IMR-90 (cell line): ENCODE measurements around the gene CCDC50. TPM values are rescaled to one million over a fixed set of nuclear protein-coding genes. Genes with fewer than 3 reads are reported as not detected.

Experiments used
- ATAC-seq: fragments of 200-7000 bp; cut with Tn5 transposase; 2 replicates; pipeline ENCODE4 v1.9.1; 2020; ENCODE audit warnings: low read depth, mild to moderate bottlenecking, moderate library complexity
- BruUV-seq: library from RNA; stranded (reverse); fragments of 400-500 nt; replicated peaks from 2 replicates; lab custom pipeline; 2021; lab: Mats Ljungman, UMichigan
- CTCF ChIA-PET: fragments of 300-600 bp; formaldehyde crosslinking; extraction: SDS; loops from one replicate; lab custom pipeline; 2021; ENCODE audit warnings: antibody characterized with exemption; lab: Yijun Ruan, JAX
- POLR2A ChIA-PET: fragments of 300-600 bp; sonication (Branson Sonifier 250); formaldehyde crosslinking; loops from one replicate; lab custom pipeline; 2022; ENCODE audit warnings: antibody characterized with exemption; ENCODE audit not compliant: unreplicated experiment; lab: Charles Lee
- DNase-seq: peaks from one replicate; pipeline ENCODE4 v3.0.0; 2013
- H2AFZ ChIP-seq: replicated peaks from 2 replicates; pipeline ENCODE3; 2013; ENCODE audit warnings: low read length, mild to moderate bottlenecking; ENCODE audit not compliant: poor library complexity
- H2AK5ac ChIP-seq: 2 replicates; pipeline ENCODE4 v1.6.1; 2013; ENCODE audit warnings: low read depth, low read length, inconsistent platforms
- H2AK9ac ChIP-seq: replicated peaks from 2 replicates; pipeline ENCODE3; 2013; ENCODE audit warnings: mild to moderate bottlenecking, low read depth, low read length, moderate library complexity; ENCODE audit not compliant: poor library complexity
- H2BK120ac ChIP-seq: 2 replicates; pipeline ENCODE4 v1.6.1; 2013; ENCODE audit warnings: low read depth, low read length, inconsistent platforms
- H2BK15ac ChIP-seq: 3 replicates; pipeline ENCODE4 v1.6.1; 2013; ENCODE audit warnings: low read depth, low read length, inconsistent platforms
- H2BK20ac ChIP-seq: 2 replicates; pipeline ENCODE4 v1.6.1; 2013; ENCODE audit warnings: low read depth, mild to moderate bottlenecking, inconsistent platforms, low read length, moderate library complexity
- H2BK5ac ChIP-seq: 2 replicates; pipeline ENCODE4 v1.6.1; 2013; ENCODE audit warnings: mild to moderate bottlenecking, low read depth, low read length, inconsistent platforms; ENCODE audit not compliant: poor library complexity, severe bottlenecking
- H3K14ac ChIP-seq: replicated peaks from 2 replicates; pipeline ENCODE4 v1.6.1; 2013; ENCODE audit warnings: low read depth, low read length, inconsistent platforms
- H3K18ac ChIP-seq: 2 replicates; pipeline ENCODE4 v1.6.1; 2013; ENCODE audit warnings: low read depth, low read length, control low read depth
- H3K23ac ChIP-seq: 2 replicates; pipeline ENCODE4 v1.6.1; 2013; ENCODE audit warnings: low read depth, low read length, inconsistent platforms
- H3K27ac ChIP-seq: 2 replicates; pipeline ENCODE4 v1.5.1; 2013; ENCODE audit warnings: mild to moderate bottlenecking, control low read depth, low read length; ENCODE audit not compliant: insufficient read depth
- H3K27me3 ChIP-seq: 2 replicates; pipeline ENCODE4 v1.6.1; 2013; ENCODE audit warnings: low read length; ENCODE audit not compliant: control insufficient read depth, insufficient read depth
- H3K36me3 ChIP-seq: 2 replicates; pipeline ENCODE4 v1.6.1; 2013; ENCODE audit warnings: low read length, mixed read lengths; ENCODE audit not compliant: control insufficient read depth, insufficient read depth
- H3K4ac ChIP-seq: 2 replicates; pipeline ENCODE4 v1.6.1; 2013; ENCODE audit warnings: low read depth, low read length, inconsistent platforms
- H3K4me1 ChIP-seq: 2 replicates; pipeline ENCODE4 v1.6.1; 2013; ENCODE audit warnings: low read length, mixed read lengths; ENCODE audit not compliant: control insufficient read depth, insufficient read depth
- H3K4me2 ChIP-seq: 2 replicates; pipeline ENCODE4 v1.6.1; 2013; ENCODE audit warnings: low read depth, mild to moderate bottlenecking, control low read depth, low read length, moderate library complexity
- H3K4me3 ChIP-seq: 2 replicates; pipeline ENCODE4 v1.5.1; 2013; ENCODE audit warnings: low read depth, mild to moderate bottlenecking, control low read depth, low read length, moderate library complexity; ENCODE audit not compliant: insufficient read depth
- H3K56ac ChIP-seq: 2 replicates; pipeline ENCODE4 v1.6.1; 2013; ENCODE audit warnings: low read length, inconsistent platforms; ENCODE audit not compliant: insufficient read depth; ENCODE audit errors: extremely low read depth
- H3K79me1 ChIP-seq, 2 experiments: 2 replicates each; pipeline ENCODE4 v1.6.1; 2013; ENCODE audit warnings: low read length in 2 of 2, inconsistent platforms in 1 of 2, low read depth in 1 of 2
- H3K9ac ChIP-seq: 2 replicates; pipeline ENCODE4 v1.6.1; 2013; ENCODE audit warnings: low read depth, low read length, control low read depth
- H3K9me1 ChIP-seq: 2 replicates; pipeline ENCODE4 v1.6.1; 2013; ENCODE audit warnings: low read length, inconsistent platforms; ENCODE audit not compliant: insufficient read depth
- H3K9me3 ChIP-seq: 2 replicates; pipeline ENCODE4 v1.6.1; 2013; ENCODE audit warnings: low read length; ENCODE audit not compliant: control insufficient read depth, insufficient read depth
- H4K20me1 ChIP-seq: 2 replicates; pipeline ENCODE4 v1.6.1; 2013; ENCODE audit warnings: low read length, inconsistent platforms; ENCODE audit not compliant: insufficient read depth
- H4K5ac ChIP-seq: 2 replicates; pipeline ENCODE4 v1.6.1; 2013; ENCODE audit warnings: mild to moderate bottlenecking, low read depth, low read length, control low read depth
- H4K8ac ChIP-seq, 2 experiments: 2 replicates each; pipeline ENCODE4 v1.6.1; 2013; ENCODE audit warnings: low read depth in 2 of 2, low read length in 2 of 2, control low read depth in 1 of 2, inconsistent platforms in 1 of 2
- H4K91ac ChIP-seq: 2 replicates; pipeline ENCODE4 v1.6.1; 2013; ENCODE audit warnings: low read depth, low read length, inconsistent platforms; ENCODE audit not compliant: insufficient read depth
- BHLHE40 ChIP-seq: fragments of 150-350 bp; IDR thresholded peaks from 2 replicates; pipeline ENCODE4 v1.6.1; 2016; ENCODE audit warnings: mild to moderate bottlenecking, low read depth, low read length
- CEBPB ChIP-seq: IDR thresholded peaks from 2 replicates; pipeline ENCODE4 v1.6.1; 2012; ENCODE audit warnings: low read depth, low read length, improper control_type of control experiment
- CHD1 ChIP-seq: IDR thresholded peaks from 2 replicates; pipeline ENCODE4 v1.6.1; 2012; ENCODE audit warnings: low read depth, low read length, improper control_type of control experiment
- FOS ChIP-seq: fragments of 150-350 bp; IDR thresholded peaks from 2 replicates; pipeline ENCODE4 v1.6.1; 2016; ENCODE audit warnings: low read depth, low read length
- MAFK ChIP-seq: IDR thresholded peaks from 2 replicates; pipeline ENCODE4 v1.6.1; 2012; ENCODE audit warnings: low read depth, low read length, improper control_type of control experiment
- MAZ ChIP-seq: IDR thresholded peaks from 2 replicates; pipeline ENCODE4 v1.6.1; 2012; ENCODE audit warnings: low read depth, mild to moderate bottlenecking, low read length, improper control_type of control experiment, moderate library complexity, borderline replicate concordance
- MXI1 ChIP-seq: IDR thresholded peaks from 2 replicates; pipeline ENCODE4 v1.6.1; 2012; ENCODE audit warnings: low read depth, mild to moderate bottlenecking, low read length, moderate library complexity, borderline replicate concordance
- NFE2L2 ChIP-seq: fragments of 150-350 bp; IDR thresholded peaks from 2 replicates; pipeline ENCODE4 v1.6.1; 2016; ENCODE audit warnings: low read depth, mild to moderate bottlenecking, low read length
- POLR2A ChIP-seq: IDR thresholded peaks from 2 replicates; pipeline ENCODE4 v1.6.1; 2012; ENCODE audit warnings: mild to moderate bottlenecking, low read depth, low read length
- RAD21 ChIP-seq: IDR thresholded peaks from 2 replicates; pipeline ENCODE4 v1.6.1; 2012; ENCODE audit warnings: low read length, improper control_type of control experiment
- RCOR1 ChIP-seq: IDR thresholded peaks from 2 replicates; pipeline ENCODE4 v1.6.1; 2012; ENCODE audit warnings: mild to moderate bottlenecking, low read length, improper control_type of control experiment; ENCODE audit not compliant: insufficient replicate concordance
- RFX5 ChIP-seq: IDR thresholded peaks from 2 replicates; pipeline ENCODE4 v1.8.0; 2012; ENCODE audit warnings: low read depth, mild to moderate bottlenecking, low read length, moderate library complexity
- SMC3 ChIP-seq: fragments of 150-350 bp; IDR thresholded peaks from 2 replicates; pipeline ENCODE4 v1.6.1; 2016; ENCODE audit warnings: low read depth, mild to moderate bottlenecking, antibody characterized with exemption, low read length, moderate library complexity
- WGBS, 2 experiments: methylation state at CpG; one replicate each; pipeline versions ENCODE4 v1.1.5 to v1.1.7; 2013; ENCODE audit warnings: missing lambda C conversion rate in 2 of 2; ENCODE audit not compliant: insufficient read length in 1 of 2; ENCODE audit errors: extremely low coverage in 2 of 2; 5-methylcytosine and 5-hydroxymethylcytosine counted together
- dilution Hi-C: fragments of 300-500 bp; cut with HindIII; formaldehyde crosslinking; loops from one replicate; pipeline ENCODE4 v1.14.3; 2018; ENCODE audit warnings: low sequenced_read_pairs; ENCODE audit not compliant: unreplicated experiment
- in situ Hi-C: fragments of 300-500 bp; cut with MboI; formaldehyde crosslinking; loops from 3 replicates; pipeline ENCODE4 v1.14.3; 2019; ENCODE audit warnings: low sequenced_read_pairs, inconsistent platforms, mixed read lengths
- intact Hi-C: fragments of 100-400 bp; cut with micrococcal nuclease; formaldehyde crosslinking; loops from 2 replicates; pipeline ENCODE4 v1.10.0; 2022
- polyA plus RNA-seq, 3 experiments: library from polyadenylated mRNA; depleted of rRNA; stranded (reverse); fragments of >200 nt; gene quantifications; 2 replicates each; pipeline ENCODE4 v1.2.3, GENCODE V29; 2012; ENCODE audit warnings: low replicate concordance in 1 of 3
- total RNA-seq: library from RNA; depleted of rRNA; stranded (reverse); fragments of >200 nt; gene quantifications from 2 replicates; pipeline ENCODE4 v1.2.3, GENCODE V29; 2012
- TF ChIP-seq, protein P1 (sequence below): conservative IDR thresholded peaks from 2 replicates; pipeline ENCODE4 v1.5.1; 2012; ENCODE audit warnings: mild to moderate bottlenecking, low read depth, low read length, improper control_type of control experiment
- TF ChIP-seq, protein P2 (sequence below): fragments of 150-350 bp; IDR thresholded peaks from 2 replicates; pipeline ENCODE4 v1.6.1; 2017; ENCODE audit warnings: mild to moderate bottlenecking, antibody characterized with exemption, low read length, low read depth
- TF ChIP-seq, protein P3 (sequence below): fragments of 150-350 bp; IDR thresholded peaks from 2 replicates; pipeline ENCODE4 v1.6.1; 2016; ENCODE audit warnings: low read depth, mild to moderate bottlenecking, low read length, moderate library complexity, borderline replicate concordance

Gene CCDC50
- total and polyA plus RNA-seq, 2 of the 4 experiments (the other 2 are of a cell fraction) = 59.0 to 63.1 TPM

DNA sequence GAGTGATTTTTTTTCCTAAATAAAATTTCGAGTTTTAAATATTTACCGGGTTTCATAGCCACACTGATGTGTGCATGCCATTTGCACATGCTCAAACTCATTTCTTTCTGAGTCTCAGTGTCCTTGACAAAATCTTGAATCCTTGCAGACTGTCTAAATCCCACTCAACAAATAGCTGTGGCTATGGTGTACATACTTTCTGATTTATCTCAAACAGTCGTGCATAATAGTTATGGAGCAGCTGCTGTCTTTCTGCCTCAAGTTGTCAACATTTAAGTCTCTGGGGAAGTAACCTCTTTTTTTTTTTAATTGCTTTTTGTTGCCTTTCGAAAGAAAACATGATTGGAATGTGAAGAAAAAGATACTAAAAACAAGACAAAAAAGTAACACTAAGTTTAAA, 53.9 kb downstream of the CCDC50 start:
- H3K23ac ChIP-seq = peak overlapping the region; percentile 40; the same call in 1 of the 2 replicates

More for the DNA sequence above, 53.9 kb downstream of the CCDC50 start:
- Histone ChIP-seq H3K9me3 (no peaks in the 10 kb centered on the region), H3K79me1 (peaks cover 12 to 43% of the 10 kb centered on the region in 2 experiments), H3K18ac (no peak overlapping the region), H2AFZ (no peak overlapping the region), H3K9ac (no peak overlapping the region), H2AK5ac (no peak overlapping the region), H4K20me1 (no peaks in the 10 kb centered on the region), H3K4me2 (no peak overlapping the region), H2BK5ac (peak overlapping the region; percentile 96), H2BK120ac (no peak overlapping the region), H3K36me3 (peaks cover 15% of the 10 kb centered on the region), H3K27ac (peak overlapping the region; percentile 76; the same call in 1 of the 2 replicates), H4K8ac (no peak overlapping the region), H3K9me1 (peaks cover 3% of the 10 kb centered on the region), H3K27me3 (no peaks in the 10 kb centered on the region), H4K91ac (no peak overlapping the region), H2BK20ac (no peak overlapping the region), H3K4ac (no peak overlapping the region), H3K4me3 (no peak overlapping the region), H3K56ac (no peak overlapping the region), H3K4me1 (peaks cover 11% of the 10 kb centered on the region), H3K14ac (no peak overlapping the region), H2BK15ac (no peak overlapping the region), H2AK9ac (no peak overlapping the region), H4K5ac (no peak overlapping the region)
- in situ Hi-C loops = no loop called here
- WGBS, 2 experiments = no CpG with 5 or more reads among the region's 4 CpGs
- POLR2A ChIA-PET = interaction anchor here (0.6 kb wide), 1 partner anchor 155 kb away, joined by 3 read pairs; no protein-coding TSS in a partner anchor
- no TSS peak for BruUV-seq
- CTCF ChIA-PET = no interaction called here
- DNase-seq = peak; percentile 70
- TF ChIP-seq MAZ (no peak), CHD1 (no peak), FOS (no peak), MXI1 (no peak), RCOR1 (no peak), RFX5 (no peak), POLR2A (no peak), BHLHE40 (no peak), MAFK (no peak), SMC3 (no peak), RAD21 (no peak), NFE2L2 (no peak), CEBPB (no peak)
- TF ChIP-seq, protein P1, sequence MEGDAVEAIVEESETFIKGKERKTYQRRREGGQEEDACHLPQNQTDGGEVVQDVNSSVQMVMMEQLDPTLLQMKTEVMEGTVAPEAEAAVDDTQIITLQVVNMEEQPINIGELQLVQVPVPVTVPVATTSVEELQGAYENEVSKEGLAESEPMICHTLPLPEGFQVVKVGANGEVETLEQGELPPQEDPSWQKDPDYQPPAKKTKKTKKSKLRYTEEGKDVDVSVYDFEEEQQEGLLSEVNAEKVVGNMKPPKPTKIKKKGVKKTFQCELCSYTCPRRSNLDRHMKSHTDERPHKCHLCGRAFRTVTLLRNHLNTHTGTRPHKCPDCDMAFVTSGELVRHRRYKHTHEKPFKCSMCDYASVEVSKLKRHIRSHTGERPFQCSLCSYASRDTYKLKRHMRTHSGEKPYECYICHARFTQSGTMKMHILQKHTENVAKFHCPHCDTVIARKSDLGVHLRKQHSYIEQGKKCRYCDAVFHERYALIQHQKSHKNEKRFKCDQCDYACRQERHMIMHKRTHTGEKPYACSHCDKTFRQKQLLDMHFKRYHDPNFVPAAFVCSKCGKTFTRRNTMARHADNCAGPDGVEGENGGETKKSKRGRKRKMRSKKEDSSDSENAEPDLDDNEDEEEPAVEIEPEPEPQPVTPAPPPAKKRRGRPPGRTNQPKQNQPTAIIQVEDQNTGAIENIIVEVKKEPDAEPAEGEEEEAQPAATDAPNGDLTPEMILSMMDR = no peak
- TF ChIP-seq, protein P2, sequence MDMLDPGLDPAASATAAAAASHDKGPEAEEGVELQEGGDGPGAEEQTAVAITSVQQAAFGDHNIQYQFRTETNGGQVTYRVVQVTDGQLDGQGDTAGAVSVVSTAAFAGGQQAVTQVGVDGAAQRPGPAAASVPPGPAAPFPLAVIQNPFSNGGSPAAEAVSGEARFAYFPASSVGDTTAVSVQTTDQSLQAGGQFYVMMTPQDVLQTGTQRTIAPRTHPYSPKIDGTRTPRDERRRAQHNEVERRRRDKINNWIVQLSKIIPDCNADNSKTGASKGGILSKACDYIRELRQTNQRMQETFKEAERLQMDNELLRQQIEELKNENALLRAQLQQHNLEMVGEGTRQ = no peak
- TF ChIP-seq, protein P3, sequence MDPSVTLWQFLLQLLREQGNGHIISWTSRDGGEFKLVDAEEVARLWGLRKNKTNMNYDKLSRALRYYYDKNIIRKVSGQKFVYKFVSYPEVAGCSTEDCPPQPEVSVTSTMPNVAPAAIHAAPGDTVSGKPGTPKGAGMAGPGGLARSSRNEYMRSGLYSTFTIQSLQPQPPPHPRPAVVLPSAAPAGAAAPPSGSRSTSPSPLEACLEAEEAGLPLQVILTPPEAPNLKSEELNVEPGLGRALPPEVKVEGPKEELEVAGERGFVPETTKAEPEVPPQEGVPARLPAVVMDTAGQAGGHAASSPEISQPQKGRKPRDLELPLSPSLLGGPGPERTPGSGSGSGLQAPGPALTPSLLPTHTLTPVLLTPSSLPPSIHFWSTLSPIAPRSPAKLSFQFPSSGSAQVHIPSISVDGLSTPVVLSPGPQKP = no peak
- dilution Hi-C loops = no loop called here
- intact Hi-C loops = no loop called here
- peak; percentile 86 for ATAC-seq
